Right lobe of liver (tissue), 6 donors: ENCODE data around the gene FBXO36. TPM values are rescaled to one million over a fixed set of nuclear protein-coding genes. Genes with fewer than 3 reads are reported as not detected.

Source experiments
- ATAC-seq, 4 donors: fragments of 200-7000 bp; cut with Tn5 transposase; one replicate each; pipeline ENCODE4 v1.9.1; 2020; ENCODE audit warnings: mild to moderate bottlenecking in 4 of 4, moderate library complexity in 4 of 4
- DNase-seq, 3 donors: peaks; one replicate each; pipeline ENCODE4 v3.0.0-alpha.2; 2020
- H3K27ac ChIP-seq, 3 donors: fragments of 200-600 bp; one replicate each; pipeline ENCODE4 v1.8.0; 2022
- H3K27me3 ChIP-seq, 2 donors: fragments of 200-600 bp; one replicate each; pipeline ENCODE4 v1.8.0; 2022
- H3K36me3 ChIP-seq, 4 donors: fragments of 200-600 bp; sonication (generic) in 1 of 4; one replicate each; pipeline versions ENCODE4 v1.5.1 to v1.8.0; 2017 to 2022; ENCODE audit warnings: control low read depth in 1 of 4
- H3K4me1 ChIP-seq, 4 donors: fragments of 200-600 bp; sonication (generic) in 1 of 4; one replicate each; pipeline versions ENCODE4 v1.5.1 to v1.8.0; 2017 to 2022; ENCODE audit warnings: control low read depth in 1 of 4
- H3K4me3 ChIP-seq, 3 donors: fragments of 200-600 bp; one replicate each; pipeline ENCODE4 v1.8.0; 2022
- H3K9me3 ChIP-seq, 4 donors: fragments of 200-600 bp; sonication (generic) in 1 of 4; one replicate each; pipeline versions ENCODE4 v1.5.1 to v1.8.0; 2017 to 2022; ENCODE audit warnings: control low read depth in 1 of 4
- POLR2A ChIP-seq: fragments of 450-650 bp; IDR thresholded peaks from one replicate; pipeline ENCODE4 v1.6.1; 2017; ENCODE audit warnings: antibody characterized with exemption, mild to moderate bottlenecking
- WGBS: methylation state at CpG from one replicate; pipeline ENCODE4 v1.1.6; 2018; ENCODE audit warnings: low coverage, low lambda C conversion rate; ENCODE audit not compliant: insufficient coverage; ENCODE audit errors: missing lambda C conversion rate; 5-methylcytosine and 5-hydroxymethylcytosine counted together
- intact Hi-C, 2 donors: fragments of 100-400 bp; cut with DNase I; formaldehyde crosslinking; loops; one replicate each; pipeline versions ENCODE4 v1.11.2 to v1.14.1; 2022
- long read RNA-seq: library from polyadenylated mRNA; unstranded; transcript quantifications from one replicate; pipeline ENCODE4 v2.0.0, GENCODE V29; 2019
- total RNA-seq, 6 experiments: library from RNA; depleted of rRNA in 2 of 6; stranded (reverse); fragments of >200 nt in 2 of 6; fragmentation: NEBNext Ultra II Directional in 3 of 6; extraction: Animal tissue kit (Norgen Biotek cat#: 25700) in 3 of 6; gene quantifications; one replicate each; pipeline versions ENCODE4 v1.1.0 to v1.2.4, GENCODE V29; 2016 to 2023
- TF ChIP-seq, protein P1 (sequence below), 4 donors: fragments of 200-600 bp in 3 of 4; fragments of 450-650 bp in 1 of 4; IDR thresholded peaks; one replicate each; pipeline versions ENCODE4 v1.5.1 to v1.8.0; 2016 to 2022; ENCODE audit warnings: antibody characterized with exemption in 4 of 4, mild to moderate bottlenecking in 2 of 4
- donor health status: DM: no; HTN: yes; CAD: no.
- donor health status: DM: no; HTN: no; CAD: no.
- donor health status: DM: no; HTN: no; CAD: no.
- donor health status: DM: no; HTN: yes; CAD: no.
- donor health status: DM: no; HTN: yes; CAD: no.

Gene FBXO36, protein sequence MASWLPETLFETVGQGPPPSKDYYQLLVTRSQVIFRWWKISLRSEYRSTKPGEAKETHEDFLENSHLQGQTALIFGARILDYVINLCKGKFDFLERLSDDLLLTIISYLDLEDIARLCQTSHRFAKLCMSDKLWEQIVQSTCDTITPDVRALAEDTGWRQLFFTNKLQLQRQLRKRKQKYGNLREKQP
- total RNA-seq: 1 to 10 TPM in 1 of 6 experiments, under 1 TPM in 5; 0.49 to 1.2 (median 0.72) TPM
- long read RNA-seq: 0 reads

DNA sequence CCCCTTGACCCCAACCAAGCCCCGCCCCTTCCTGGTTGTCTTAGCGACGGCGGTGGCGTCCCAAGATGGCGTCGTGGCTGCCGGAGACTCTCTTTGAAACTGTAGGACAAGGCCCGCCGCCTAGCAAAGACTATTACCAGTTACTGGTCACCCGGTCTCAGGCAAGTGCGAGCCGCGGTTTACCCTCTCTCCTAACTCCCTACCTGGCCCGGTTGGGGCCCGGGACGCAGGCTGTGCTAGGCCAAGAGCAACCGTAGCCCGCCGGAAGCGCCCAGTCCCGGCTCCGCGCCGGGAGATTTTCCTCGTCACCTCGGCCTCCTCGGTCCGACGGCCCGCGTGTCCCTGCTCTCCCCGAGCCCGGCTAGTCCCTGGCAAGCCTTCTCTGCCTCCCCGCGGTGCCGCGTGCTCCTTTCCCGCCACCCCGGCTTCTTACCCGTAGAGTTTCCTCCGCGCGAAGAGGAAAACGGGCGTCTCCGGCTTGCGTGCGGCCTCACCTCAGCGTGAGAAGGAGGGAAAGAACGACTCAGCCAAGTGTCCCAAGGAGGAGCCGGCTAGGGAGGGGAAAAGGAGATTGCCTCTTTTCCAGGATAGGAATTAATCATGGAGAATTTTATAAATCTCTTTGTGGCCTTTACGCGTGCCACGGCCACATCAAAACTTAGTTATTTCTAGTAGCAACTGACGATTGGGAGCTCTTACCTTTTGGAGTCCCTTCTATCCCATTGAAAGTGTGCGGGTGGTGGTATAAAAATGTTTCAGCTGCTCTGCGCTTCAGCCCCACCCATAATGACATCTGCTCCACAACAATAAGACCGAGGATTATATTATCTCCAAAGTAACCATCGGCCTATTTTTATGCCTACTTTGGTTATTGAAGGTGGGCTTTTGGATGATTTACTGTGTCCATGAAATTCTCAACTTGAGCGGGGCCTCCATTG, at the start of gene FBXO36:
TSS of gene FBXO36 (plus strand) at position 55 of the 938 bp plus-strand sequence. CDS start at position 66, 11 bp downstream.
- H3K36me3 ChIP-seq: no peaks in the 10 kb centered on the region
- DNase-seq (peak; percentile 89 to 92 (median 92)), ATAC-seq (peak; percentile 78 to 81 (median 79))
- no peaks in the 10 kb centered on the region for H3K27me3 ChIP-seq
- no peaks in the 10 kb centered on the region for H3K9me3 ChIP-seq
- peak within 1 kb of the TSS; percentile 86 to 97 (median 91) for H3K27ac ChIP-seq
- no peak for TF ChIP-seq POLR2A
- intact Hi-C loops: loop anchor here in 1 of 2 donors (10.0 kb wide), 1 partner anchor 118 kb away; no protein-coding TSS in a partner anchor
- WGBS: 4% methylated on average over 21 of the region's 61 CpGs
- peaks cover 0 to 17% (median 8%) of the 10 kb centered on the region in 4 donors for H3K4me1 ChIP-seq
- H3K4me3 ChIP-seq: peak within 1 kb of the TSS; percentile 71 to 91 (median 89)

DNA sequence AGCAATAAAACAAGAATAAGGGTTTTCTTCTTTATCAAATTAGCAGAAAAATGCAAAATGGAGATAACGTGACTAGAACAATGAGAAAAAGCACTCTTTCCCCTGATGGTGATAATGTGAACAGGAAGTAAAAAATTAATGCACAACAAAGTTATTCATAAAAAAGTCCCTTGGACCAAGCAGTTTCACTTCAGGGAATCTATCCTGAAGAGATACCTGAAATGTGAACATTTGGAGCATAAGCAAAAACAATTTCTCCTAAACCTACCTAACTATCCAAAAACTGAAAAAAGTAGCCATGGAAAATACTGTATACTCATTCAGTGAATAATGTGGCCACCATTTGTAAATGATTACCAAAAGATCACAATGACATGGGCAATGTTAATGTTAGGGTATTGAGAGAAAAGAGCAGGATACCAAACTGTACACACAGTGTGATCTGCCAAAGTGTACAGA, 49.2 kb upstream of the FBXO36 start:
- H3K36me3 ChIP-seq: peaks cover 0 to 22% (median 2%) of the 10 kb centered on the region in 4 donors
- DNase-seq (no peak), ATAC-seq (peak; percentile 45 to 66 (median 54))
- intact Hi-C loops: no loop called here
- peaks cover 0 to 13% (median 0%) of the 10 kb centered on the region in 4 donors for H3K4me1 ChIP-seq
- 39% methylated on average over 1 of the region's 1 CpG for WGBS
- no peak overlapping the region for H3K27ac ChIP-seq
- no peaks in the 10 kb centered on the region for H3K27me3 ChIP-seq
- no peaks in the 10 kb centered on the region for H3K9me3 ChIP-seq
- H3K4me3 ChIP-seq: no peak overlapping the region
- TF ChIP-seq, protein P1, sequence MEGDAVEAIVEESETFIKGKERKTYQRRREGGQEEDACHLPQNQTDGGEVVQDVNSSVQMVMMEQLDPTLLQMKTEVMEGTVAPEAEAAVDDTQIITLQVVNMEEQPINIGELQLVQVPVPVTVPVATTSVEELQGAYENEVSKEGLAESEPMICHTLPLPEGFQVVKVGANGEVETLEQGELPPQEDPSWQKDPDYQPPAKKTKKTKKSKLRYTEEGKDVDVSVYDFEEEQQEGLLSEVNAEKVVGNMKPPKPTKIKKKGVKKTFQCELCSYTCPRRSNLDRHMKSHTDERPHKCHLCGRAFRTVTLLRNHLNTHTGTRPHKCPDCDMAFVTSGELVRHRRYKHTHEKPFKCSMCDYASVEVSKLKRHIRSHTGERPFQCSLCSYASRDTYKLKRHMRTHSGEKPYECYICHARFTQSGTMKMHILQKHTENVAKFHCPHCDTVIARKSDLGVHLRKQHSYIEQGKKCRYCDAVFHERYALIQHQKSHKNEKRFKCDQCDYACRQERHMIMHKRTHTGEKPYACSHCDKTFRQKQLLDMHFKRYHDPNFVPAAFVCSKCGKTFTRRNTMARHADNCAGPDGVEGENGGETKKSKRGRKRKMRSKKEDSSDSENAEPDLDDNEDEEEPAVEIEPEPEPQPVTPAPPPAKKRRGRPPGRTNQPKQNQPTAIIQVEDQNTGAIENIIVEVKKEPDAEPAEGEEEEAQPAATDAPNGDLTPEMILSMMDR (IDR thresholded peaks at IDR 0.05): no peak
- no peak for TF ChIP-seq POLR2A

DNA sequence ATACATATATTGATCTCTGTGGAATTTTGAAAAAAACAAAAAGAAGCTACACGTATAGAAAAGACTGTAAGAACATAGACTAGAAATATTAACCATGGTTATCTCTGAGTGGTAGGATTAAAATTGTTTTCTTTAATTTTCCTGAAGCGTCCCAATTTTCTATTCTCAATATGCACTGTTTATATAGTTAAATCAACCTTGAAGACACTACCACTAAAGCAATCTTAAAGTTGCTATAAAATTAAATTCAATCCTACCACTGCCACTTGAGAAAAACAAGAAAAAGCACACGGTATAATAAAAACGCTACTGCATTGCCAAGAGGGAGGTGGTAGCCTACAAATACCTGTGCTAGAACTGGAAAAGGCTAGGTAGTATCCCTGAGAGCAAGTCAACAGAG, 47.7 kb upstream of the FBXO36 start:
- Histone ChIP-seq H3K27me3 (no peaks in the 10 kb centered on the region), H3K9me3 (no peaks in the 10 kb centered on the region), H3K4me1 (peaks cover 0 to 13% (median 0%) of the 10 kb centered on the region in 4 donors), H3K27ac (no peak overlapping the region), H3K36me3 (peaks cover 0 to 35% (median 6%) of the 10 kb centered on the region in 4 donors), H3K4me3 (no peak overlapping the region)
- ATAC-seq: no peak
- DNase-seq: no peak
- TF ChIP-seq, protein P1 (IDR thresholded peaks at IDR 0.05): no peak
- TF ChIP-seq POLR2A: no peak
- WGBS: 79% methylated on average over 4 of the region's 4 CpGs
- intact Hi-C loops: no loop called here

DNA sequence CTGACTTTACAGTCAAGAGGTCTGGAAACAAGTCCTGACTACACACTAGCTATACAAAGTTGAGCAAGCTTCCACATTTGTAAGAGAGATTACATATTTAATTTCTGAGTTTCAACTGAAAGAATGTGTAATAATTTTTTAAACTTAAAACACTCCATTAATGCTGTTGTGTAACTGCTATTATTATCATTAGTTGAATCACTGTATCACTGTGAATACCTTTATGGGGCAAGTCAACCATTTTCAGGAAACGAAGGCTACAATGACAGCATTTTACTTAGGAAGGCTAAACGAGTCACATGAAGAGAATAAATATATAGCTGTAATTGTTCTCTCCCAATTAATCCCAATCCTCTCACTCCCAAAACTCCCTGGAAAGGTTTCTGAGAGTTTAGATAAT, 46.8 kb upstream of the FBXO36 start:
- H3K27me3 ChIP-seq: no peaks in the 10 kb centered on the region
- 94% methylated on average over 2 of the region's 2 CpGs for WGBS
- intact Hi-C loops: no loop called here
- no peak for DNase-seq
- TF ChIP-seq POLR2A: no peak
- TF ChIP-seq, protein P1 (IDR thresholded peaks at IDR 0.05): no peak
- no peak overlapping the region for H3K27ac ChIP-seq
- H3K9me3 ChIP-seq: no peaks in the 10 kb centered on the region
- H3K4me1 ChIP-seq: peaks cover 0 to 13% (median 2%) of the 10 kb centered on the region in 4 donors
- ATAC-seq: no peak
- H3K36me3 ChIP-seq: peaks cover 0 to 37% (median 7%) of the 10 kb centered on the region in 4 donors
- no peak overlapping the region for H3K4me3 ChIP-seq
